CD4-positive, alpha-beta T cell treated with Interferon alpha-2 for 1 hour (primary cell): ENCODE data around the gene KRTCAP3.
A peak's percentile ranks its signal among the peaks of the same experiment; 100 is the strongest.
"Not testable (repeated sequence)": the region's sequence is repeated elsewhere in the genome, so short reads cannot be mapped to it uniquely, and the experiment has no call there.

Experiments used
- DNase-seq, 2 donors: peaks; one replicate each; pipeline ENCODE4 v3.0.0-alpha.2; 2020 to 2022

Gene KRTCAP3, protein sequence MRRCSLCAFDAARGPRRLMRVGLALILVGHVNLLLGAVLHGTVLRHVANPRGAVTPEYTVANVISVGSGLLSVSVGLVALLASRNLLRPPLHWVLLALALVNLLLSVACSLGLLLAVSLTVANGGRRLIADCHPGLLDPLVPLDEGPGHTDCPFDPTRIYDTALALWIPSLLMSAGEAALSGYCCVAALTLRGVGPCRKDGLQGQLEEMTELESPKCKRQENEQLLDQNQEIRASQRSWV

DNA sequence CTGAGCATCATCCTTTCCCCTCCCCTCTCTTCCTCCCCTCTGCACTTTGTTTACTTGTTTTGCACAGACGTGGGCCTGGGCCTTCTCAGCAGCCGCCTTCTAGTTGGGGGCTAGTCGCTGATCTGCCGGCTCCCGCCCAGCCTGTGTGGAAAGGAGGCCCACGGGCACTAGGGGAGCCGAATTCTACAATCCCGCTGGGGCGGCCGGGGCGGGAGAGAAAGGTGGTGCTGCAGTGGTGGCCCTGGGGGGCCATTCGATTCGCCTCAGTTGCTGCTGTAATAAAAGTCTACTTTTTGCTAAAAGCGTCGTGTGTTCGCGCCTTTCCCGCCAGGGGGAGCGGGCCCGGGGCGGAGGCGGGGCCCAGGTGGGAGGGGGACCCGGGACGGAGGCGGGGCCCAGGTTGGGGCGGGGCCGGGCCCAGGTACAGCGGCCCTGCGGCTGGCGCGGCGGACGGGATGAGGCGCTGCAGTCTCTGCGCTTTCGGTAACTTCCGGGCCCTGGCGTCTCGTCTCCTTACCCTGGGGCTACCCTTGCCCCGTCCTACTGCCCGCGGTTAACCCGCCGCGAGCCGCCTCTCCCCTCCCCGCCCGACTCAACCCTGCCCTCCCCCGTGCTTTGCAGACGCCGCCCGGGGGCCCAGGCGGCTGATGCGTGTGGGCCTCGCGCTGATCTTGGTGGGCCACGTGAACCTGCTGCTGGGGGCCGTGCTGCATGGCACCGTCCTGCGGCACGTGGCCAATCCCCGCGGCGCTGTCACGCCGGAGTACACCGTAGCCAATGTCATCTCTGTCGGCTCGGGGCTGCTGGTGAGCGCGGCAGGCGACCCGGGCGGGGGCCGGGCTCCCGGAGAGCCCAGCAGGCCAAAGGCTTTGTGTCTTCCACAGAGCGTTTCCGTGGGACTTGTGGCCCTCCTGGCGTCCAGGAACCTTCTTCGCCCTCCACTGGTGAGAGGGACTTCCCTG is at the start of gene KRTCAP3:
KRTCAP3 (plus strand) TSS at position 424 of the 962 bp plus-strand sequence; CDS start at position 456, 32 bp downstream.
- DNase-seq = peak; percentile 37 to 77

DNA sequence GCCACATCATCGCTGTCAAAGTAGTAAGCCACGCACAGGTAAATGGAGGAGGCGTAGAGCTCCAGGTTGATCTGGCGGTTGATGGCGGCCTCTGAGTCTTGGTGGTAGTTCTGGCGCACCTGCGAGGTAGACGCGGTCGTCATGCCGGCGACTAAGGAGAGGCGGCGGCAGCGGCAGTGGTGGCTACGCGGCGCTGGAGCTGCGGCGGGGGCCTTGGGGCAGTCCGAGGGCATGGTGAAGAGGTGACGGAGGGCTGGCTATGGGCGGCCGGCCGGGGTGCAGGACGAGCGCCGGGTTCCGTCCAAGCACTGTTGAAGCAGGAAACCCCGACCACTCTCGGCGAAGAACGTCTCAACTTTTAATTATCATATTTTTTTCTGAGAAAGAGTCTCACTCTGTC is 49.0 kb upstream of the KRTCAP3 start:
- DNase-seq = no peak

DNA sequence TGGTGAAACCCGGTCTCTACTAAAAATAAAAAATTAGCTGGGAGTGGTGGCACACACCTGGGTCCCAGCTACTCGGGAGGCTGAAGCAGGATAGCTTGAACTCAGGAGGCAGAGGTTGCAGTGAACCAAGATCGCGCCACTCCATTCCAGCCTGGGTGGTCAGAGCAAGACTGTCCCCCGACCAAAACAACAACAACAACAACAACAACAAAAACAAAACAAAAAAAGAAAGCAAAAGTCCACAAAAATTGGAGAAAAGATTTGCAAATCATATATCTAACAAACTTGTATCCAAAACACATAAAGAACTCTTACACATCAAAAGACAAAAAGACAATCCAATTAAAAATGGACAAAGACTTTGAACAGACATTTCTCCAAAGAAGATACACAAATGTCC is 43.2 kb upstream of the KRTCAP3 start:
- DNase-seq = no peak

DNA sequence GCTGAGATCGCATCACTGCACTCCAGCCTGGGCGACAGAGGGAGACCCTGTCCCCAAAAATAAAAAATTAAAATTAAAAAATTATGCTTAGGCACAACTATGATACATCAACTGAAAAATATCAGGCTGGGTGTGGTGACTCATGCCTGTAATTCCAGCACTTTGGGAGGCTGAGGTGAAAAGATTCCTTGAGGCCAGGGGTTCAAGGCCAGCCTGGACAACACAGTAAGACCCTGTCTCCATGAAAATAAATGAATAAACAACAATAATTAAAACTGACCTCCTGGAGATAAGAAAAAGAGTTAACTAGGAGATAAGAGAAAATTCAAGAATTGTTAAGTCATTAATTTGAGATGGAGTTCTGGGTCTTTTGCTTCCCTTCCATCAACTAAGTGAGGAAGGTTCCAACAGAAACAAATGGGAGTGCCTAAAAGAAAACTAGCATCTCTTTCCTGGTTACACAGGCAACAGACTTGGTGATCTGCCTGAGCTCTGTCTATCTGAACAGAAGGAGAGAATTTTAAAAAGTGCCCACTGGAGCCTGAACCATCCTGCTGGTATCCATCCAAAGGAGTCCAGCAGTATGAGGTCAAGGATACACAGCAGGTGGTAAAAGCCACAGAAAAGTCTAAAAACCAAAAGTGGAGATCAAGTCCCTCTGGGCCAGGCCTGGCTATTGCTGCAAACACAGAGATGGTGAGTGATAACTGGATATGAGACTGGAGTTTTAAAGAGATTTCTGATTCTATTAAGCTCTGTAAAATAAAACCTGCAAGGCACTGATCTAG is 41.6 kb upstream of the KRTCAP3 start:
- no peak for DNase-seq

DNA sequence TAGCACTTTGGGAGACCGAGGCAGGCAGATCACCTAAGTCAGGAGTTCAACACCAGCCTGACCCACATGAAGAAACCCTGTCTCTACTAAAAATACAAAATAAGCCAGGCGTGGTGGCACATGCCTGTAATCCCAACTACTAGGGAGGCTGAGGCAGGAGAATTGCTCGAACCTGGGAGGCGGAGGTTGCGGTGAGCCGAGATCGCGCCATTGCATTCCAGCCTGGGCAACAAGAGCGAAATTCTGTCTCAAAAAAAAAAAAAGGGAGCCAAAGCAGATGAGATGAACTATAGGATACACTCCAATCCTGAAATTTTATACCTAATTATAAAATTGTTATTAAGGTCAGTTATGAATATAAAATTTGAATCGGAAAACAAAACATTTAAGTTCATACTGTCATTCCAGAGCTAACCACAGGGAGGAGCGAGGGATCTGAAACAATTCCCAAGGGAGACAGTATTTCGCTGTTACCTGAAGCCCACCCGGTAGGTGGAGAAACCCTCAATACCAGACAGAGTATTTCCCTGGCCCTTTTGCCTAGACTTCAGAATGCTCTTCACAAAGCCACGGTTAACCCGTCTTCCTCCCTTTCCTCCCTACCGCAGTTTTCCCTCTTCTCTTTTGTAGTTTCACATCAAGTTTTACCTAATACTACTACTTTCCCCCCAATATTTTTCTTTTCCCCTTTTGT is 34.2 kb upstream of the KRTCAP3 start:
- no peak for DNase-seq

DNA sequence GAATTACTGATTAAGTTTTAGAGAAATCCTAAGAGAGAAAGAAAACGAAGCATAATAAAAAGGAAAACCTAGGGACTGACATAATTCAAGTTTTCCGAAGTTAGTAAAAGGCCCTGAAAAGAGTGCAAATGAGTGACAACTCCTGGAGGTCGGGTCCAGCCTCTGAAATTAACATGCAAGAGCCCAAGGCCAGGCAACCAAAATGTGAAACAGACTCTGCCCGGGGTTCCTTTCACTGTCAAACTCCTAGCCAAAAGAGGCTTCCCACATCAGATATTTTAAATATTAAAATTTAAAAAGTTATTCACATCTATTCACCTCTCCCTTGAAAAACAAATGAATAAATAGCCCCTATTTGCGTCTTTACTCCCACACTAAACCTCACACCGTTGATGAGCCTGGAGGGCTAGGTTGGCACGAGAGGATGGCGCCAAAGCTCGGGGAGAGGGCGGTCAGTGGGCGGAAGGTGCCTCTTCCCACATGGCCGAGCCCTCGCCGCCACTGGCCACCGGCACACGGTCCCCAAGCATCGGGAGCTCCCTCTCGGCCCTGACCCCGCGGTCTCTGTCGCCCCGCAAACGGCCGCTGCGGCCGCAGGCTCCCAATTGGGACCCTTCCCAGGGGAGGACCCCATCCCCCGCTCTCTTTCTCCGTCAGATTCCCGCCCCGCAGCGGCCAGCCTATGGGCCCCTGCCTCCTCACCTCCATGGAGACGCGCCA is 33.4 kb upstream of the KRTCAP3 start:
- DNase-seq = no peak

DNA sequence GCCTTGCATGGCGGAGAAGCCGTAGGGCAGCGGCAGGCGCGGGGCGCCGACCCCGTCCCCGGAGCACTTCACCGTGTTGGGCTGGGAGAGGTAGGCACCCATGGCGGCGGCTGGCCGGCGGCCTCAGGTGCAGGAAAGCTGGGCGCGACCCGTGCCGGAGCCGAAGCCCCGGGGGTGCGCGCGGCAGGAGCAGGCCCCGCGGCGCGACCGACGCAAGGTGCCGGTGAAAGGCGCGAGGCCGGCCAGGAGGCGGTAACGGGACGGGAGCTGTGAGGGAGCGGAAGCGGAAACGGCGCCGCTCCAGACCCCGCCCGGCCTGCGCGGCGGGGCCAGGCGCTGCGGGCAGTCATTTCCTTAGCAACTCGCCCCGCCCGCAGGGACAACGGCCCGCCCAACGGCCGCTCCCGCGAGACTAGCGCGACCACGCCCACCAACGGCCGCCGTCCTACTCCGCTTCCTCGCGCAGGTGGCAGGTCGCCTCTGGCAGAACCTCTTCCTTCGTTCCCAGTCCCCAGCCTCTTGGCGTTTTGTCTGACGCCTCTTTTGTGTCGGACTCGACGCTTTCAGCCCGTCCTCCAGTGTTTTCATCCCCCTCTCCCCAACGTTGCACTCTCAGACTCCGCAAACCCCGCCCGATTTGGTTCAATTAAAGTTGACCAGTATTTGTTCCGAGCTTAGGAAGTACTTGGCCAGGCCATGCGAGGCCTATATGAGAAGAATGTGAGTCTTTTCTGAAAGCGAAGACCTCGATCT is 32.7 kb upstream of the KRTCAP3 start, which contains the start of gene PPM1G:
PPM1G (minus strand) TSS at position 271 of the 753 bp plus-strand sequence; CDS start at position 102, 169 bp downstream.
- peak; percentile 93 to 96 for DNase-seq

DNA sequence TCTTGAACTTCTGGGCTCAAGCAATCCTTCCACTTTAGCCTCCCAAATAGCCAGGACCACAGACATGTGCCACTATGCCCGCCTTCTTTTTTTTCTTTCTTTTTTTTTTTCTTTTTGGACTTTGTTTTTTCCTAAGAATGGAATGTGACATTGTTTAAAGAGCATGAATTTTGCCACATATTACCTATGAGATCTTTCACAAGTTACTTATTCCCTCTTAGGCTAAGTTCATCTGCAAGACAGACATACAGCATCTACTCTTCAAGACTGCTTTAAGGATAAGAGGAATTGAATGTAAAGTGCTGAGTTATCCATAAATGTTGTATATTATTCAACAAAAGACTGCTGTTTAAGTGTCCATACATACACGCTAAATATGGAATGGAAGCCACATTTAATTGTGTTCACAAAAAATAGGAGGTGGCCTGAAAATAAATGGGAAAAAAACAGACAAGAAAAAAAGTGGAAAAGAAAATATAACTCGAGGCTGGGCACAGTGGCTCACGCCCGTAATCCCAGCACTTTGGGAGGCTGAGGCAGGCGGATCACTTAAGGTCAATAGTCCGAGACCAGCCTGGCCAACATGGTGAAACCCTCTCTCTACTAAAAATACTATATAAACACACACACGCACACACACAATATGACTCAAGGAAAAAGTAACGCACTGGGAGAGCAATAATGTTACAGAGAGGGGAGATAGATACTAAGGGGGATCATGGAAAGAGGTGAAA is 29.6 kb upstream of the KRTCAP3 start:
- no peak for DNase-seq

DNA sequence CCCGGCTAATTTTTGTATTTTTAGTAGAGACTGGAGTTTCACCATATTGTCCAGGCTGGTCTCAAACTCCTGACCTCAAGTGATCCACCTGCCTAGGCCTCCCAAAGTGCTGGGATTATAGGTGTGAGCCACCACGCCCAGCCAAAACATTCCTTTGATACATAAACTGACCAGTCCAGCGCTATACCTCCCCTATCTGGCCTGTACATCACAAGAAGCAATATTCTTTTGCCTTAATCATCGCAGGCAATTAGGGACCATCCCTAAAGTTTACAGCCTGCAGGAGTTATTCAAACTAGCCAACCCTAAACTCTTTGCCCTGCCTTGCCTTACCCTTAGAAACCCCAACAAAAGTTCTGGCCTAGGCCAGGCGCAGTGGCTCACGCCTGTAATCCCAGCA is 26.0 kb upstream of the KRTCAP3 start:
- DNase-seq = no peak

DNA sequence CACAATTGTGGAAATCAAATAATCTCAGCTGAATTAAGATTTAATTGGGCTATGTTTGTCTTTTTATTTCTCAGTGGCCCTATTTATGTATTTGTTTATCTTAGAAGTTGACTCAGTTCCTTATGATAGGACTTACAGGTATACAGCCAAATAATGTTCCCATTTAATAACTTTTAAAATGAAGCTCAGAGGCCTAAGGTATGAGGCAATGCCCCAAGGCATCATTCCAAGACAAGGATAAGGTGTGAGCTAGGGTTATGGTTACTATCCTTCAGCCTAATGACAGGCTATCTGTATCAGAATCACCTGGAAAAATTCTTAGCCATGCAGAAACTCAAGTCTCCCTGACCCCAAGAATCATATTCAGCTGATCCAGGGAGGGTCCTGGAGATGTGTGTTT is 21.2 kb upstream of the KRTCAP3 start:
- no peak for DNase-seq

DNA sequence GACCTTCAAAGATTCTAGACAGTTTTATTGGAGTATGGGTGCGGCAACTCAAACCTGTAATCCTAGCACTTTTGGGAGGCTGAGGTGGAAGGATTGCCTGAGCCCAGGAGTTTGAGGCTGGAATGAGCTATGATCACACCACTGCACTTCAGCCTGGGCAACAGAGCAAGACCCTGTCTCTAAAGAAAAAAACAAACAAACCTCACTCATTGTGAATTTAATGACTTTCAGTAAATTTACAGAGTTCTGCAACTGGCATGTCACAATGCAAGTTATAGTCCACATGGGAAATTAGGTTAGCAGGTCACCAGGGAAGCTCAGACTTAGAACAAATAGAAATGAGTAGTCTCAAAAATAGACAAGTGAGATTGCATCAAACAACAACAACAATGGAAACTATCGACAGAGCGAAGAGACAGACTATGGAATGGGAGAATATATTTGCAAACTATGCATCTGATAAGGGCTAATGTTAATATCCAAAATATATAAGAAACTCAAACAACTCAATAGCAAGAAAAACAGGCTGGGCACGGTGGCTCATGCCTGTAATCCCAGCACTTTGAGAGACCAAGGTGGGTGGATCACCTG is 20.4 kb upstream of the KRTCAP3 start:
- no peak for DNase-seq

DNA sequence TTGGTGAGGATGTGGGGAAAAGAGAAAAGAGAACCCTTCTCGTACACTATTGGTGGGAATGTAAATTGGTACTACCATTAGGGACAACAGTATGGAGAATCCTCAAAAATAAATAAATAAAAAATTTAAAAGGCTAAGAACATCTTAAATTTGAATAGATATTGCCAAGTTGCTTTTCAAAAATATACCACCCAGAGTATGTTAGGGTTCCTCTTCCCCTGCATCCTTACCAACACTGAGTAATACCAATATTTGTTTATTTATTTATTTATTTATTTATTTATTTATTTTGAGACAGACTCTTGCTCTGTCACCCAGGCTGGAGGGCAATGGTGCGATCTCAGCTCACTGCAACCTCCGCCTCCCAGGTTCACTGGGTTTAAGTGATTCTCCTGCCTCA is 19.2 kb upstream of the KRTCAP3 start:
- DNase-seq = no peak

DNA sequence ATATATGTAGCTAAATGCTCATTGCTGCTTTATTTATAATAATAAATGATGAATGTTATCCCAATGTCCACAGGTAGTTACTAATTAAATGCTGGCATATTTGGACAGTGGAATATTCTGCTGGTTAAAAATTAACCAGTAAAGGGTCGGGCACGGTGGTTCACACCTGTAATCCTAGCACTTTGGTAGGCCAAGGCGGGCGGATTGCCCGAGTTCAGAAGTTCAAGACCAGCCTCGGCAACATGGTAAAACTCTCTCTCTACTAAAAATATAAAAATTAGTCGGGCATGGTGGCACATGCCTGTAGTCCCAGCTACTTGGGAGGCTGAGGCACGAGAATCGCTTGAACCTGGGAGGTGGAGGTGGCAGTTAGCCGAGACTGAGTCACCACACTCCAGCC is 17.1 kb upstream of the KRTCAP3 start:
- not testable (repeated sequence) for DNase-seq

DNA sequence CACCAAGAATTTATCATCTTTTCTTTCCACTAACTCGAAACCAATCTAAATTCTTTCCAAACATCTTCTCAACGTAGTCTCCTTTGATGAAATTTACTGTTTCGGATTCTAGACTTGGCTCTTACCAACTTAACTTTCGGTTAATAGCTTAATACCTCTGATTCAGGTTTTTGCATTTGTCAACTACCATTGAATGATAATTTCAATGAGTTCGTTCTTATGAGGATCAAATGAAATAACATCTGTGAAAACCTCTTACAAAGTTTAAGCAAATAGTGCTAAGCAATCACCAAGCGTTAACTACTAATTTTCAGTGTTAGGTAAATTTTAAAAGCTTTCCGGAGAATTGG is 14.3 kb upstream of the KRTCAP3 start:
- no peak for DNase-seq

DNA sequence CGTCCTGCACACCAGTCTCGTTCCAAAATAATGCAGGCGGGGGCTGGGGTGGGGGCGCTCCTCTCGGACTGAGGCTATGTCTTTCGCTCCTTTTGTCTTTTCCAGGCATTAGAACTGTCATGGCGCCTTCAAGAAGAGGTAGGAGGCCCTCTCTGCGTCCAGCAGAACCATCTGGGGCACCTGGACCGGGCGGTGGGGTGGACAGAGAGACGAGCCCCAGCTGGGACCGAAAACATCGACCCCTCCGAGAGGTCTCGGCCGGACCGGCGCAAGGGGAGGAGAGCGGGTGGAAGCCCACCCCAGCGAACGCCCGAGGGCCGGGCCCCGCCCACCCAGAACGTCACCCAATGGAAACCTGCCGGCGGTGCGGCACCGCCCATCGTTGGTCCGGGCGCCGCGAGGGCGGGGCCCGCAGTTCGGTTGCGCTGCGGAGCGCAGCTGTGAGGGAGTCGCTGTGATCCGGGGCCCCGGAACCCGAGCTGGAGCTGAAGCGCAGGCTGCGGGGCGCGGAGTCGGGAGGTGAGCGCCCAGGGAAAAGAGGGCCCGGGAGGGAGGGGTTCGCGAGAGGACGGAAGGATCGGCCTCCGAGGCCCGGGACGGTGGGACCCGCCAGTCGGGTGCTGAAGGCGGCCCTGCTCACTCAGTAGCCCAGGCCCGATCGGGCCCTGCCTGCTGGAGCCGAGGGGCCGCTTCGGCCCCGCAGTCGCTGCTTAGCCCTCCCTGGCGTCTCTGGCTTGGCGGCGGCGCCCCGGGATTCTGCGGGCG is 13.8 kb upstream of the KRTCAP3 start, which contains the start of gene NRBP1:
NRBP1 (plus strand) TSS at position 419 of the 765 bp plus-strand sequence. CDS start 4,643 bp downstream, outside the sequence.
- peak; percentile 83 to 91 for DNase-seq

DNA sequence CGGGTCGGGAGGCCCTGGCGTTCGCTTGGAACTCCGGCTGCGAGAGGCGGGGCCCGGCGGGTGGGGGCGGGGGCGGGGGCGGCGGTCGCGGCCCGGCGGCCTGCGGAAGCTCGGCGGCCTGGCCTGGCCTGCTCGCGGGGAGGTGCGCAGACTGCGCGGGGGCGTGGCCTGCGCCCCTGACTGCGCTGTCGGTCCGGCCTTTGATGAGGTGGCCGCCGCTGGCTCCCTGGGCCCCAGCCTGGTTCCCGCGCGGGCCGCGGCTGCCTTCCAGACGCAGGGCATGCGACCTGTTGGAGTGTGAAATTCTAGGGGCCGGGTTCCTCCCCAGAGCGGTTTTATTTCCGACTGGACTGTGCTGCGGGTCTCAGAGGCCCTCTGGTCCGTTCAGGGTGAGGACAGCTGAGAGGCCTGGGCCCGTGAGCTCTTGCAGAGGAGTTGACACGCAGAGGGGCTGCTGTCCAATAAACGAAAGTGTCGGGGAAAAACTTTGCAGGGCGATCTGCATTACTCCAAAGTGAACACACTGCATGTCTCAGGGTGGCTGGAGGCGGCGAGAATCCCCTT is 13.1 kb upstream of the KRTCAP3 start:
- peak; percentile 75 to 84 for DNase-seq

DNA sequence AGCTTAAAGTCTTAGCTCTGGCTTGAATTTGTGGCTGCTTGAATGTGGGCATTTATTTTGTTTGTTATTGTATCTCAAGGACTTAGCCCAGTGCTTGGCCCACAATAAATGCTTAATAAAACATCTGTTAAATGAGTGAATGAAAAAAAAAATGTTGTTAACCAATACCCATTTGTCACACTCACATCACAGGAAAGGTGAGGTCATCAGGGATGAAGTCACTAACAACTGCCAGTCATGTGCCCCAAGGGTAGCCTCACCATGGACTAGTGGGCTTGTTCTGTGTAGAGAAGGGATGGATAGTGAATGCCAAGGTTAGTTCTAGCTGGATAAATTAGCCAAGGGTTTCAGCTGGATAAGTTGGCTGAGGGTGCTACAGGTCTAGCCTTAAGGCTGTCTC is 10.8 kb upstream of the KRTCAP3 start:
- peak; percentile 17 to 48 for DNase-seq

DNA sequence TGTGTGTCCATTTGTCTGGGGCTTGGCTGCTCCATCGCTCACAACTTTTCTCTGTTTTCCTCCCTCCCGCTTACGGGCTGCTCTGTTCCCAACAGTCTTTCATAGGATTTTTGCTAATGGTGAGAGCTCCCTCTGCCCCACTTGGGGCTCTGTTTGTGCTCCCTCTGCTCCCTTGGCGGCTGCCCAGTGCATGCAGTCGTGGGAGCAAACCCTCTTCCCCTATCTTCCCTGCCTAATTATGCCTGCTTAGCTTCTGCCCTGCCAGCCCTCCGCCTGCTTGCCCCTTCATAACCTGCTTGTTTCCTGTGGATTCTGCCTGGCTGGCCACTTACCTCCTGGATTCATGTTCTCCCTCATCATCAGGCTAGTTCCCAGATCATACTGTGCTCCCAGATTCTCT is 6.6 kb upstream of the KRTCAP3 start:
- no peak for DNase-seq
